ENCODE measurements around the gene WDR37. TPM values are rescaled to one million over a fixed set of nuclear protein-coding genes. Genes with fewer than 3 reads are reported as not detected.

The WDR37 gene
- total RNA-seq, 2 experiments from 2014 or later, result 17.2 to 17.9 TPM

DNA sequence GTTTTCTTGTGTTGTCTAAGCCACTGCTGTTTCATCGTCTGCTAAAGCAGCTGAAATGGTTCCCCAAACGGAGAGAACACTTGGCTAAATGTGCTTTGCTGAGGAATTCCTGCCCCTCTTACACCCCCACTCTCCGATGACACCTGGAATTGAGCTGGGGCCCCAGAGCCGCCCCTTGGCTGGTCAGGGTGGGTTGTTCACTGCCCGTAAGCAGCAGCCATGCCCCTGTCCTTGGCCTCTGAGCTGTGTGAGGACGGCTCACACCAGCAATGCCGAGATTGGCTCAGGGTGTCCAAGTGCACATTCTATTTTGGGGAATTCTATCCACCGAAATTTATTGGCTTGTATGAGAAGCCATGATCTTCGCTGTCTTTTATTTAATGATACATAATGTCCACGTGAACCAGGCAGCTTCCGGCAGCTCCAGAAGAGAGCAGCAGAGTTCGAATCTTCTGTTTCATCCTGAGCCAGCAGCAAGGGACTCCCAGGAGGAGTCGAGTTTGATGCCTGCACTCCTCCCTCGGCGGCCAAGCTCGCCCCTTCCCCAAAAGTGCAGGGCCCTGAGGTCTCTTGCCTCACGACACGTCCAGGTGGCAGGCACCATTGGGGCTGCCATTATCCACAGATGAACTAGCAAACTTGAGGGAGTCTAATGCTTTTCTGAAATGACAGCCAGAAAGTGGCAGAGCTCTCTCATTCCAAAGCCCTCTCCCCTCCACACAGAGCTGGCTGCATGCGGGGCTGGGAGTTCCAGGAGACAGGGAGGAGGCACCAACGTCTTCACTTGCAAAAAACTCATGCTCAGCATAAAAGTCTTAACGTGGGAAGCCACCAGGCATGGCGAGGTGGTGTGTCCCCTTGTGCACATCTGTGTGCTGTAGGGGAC, 114.0 kb downstream of the WDR37 start:
- DNase-seq (no peak), ATAC-seq (no peak)
- Mint-ChIP-seq H3K4me3 (no peak overlapping the region), H3K9me3 (no peaks in the 10 kb centered on the region), H3K27me3 (peaks cover 4% of the 10 kb centered on the region), H3K27ac (no peak overlapping the region), H3K36me3 (ENCODE audit: low read depth) (no peaks in the 10 kb centered on the region), H3K4me1 (ENCODE audit: low read depth) (no peaks in the 10 kb centered on the region)
- TF ChIP-seq, protein P1, sequence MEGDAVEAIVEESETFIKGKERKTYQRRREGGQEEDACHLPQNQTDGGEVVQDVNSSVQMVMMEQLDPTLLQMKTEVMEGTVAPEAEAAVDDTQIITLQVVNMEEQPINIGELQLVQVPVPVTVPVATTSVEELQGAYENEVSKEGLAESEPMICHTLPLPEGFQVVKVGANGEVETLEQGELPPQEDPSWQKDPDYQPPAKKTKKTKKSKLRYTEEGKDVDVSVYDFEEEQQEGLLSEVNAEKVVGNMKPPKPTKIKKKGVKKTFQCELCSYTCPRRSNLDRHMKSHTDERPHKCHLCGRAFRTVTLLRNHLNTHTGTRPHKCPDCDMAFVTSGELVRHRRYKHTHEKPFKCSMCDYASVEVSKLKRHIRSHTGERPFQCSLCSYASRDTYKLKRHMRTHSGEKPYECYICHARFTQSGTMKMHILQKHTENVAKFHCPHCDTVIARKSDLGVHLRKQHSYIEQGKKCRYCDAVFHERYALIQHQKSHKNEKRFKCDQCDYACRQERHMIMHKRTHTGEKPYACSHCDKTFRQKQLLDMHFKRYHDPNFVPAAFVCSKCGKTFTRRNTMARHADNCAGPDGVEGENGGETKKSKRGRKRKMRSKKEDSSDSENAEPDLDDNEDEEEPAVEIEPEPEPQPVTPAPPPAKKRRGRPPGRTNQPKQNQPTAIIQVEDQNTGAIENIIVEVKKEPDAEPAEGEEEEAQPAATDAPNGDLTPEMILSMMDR (IDR thresholded peaks at IDR 0.05), result no peak
- intact Hi-C loops (cut with micrococcal nuclease), result no loop called here
- ChIA-PET POLR2A (no interaction called here), CTCF (no interaction called here)

- Mint-ChIP-seq H3K27ac (no peak overlapping the region), H3K9me3 (no peaks in the 10 kb centered on the region), H3K4me3 (no peak overlapping the region), H3K27me3 (peaks cover 4% of the 10 kb centered on the region), H3K36me3 (ENCODE audit: low read depth) (no peaks in the 10 kb centered on the region), H3K4me1 (ENCODE audit: low read depth) (no peaks in the 10 kb centered on the region)
- intact Hi-C loops (cut with micrococcal nuclease), result no loop called here
- TF ChIP-seq, protein P1 (IDR thresholded peaks at IDR 0.05), result no peak
- ATAC-seq, result no peak
- no peak for DNase-seq
- POLR2A ChIA-PET, result no interaction called here
- CTCF ChIA-PET, result no interaction called here
Observed at GRCh38 chr10:1170867-1171180, 114.6 kb downstream of the WDR37 start.

GRCh38 chr10:1171182-1171581, 115.0 kb downstream of the WDR37 start:
- POLR2A ChIA-PET, result no interaction called here
- no peak for ATAC-seq

DNA sequence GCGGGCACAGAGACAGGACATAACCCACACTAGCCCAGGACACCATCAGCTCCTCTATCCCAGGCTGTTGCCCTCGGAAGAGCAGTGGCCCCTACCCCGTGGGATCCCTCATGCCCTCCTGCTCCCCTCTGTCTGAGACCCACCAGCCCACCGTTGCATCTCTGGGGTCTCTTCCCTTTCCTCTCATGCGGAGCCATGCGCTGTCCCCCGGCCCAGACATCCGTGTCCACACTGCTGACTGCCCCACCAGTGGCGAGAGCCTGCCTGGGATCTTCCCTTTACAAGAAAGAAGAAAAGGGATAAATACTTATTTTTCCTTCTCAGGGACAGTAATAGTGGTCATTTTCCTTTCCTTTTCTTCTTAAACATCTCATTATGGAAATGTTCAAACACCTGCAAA, 115.4 kb downstream of the WDR37 start:
- Mint-ChIP-seq H3K27me3 (peaks cover 4% of the 10 kb centered on the region), H3K4me1 (ENCODE audit: low read depth) (no peaks in the 10 kb centered on the region), H3K4me3 (no peak overlapping the region), H3K27ac (no peak overlapping the region), H3K36me3 (ENCODE audit: low read depth) (no peaks in the 10 kb centered on the region), H3K9me3 (no peaks in the 10 kb centered on the region)
- ATAC-seq (no peak), DNase-seq (no peak)
- POLR2A ChIA-PET, result no interaction called here
- CTCF ChIA-PET, result no interaction called here
- TF ChIP-seq, protein P1 (IDR thresholded peaks at IDR 0.05), result no peak
- intact Hi-C loops (cut with micrococcal nuclease), result no loop called here

More at GRCh38 chr10:1171182-1171581, 115.0 kb downstream of the WDR37 start:
- intact Hi-C loops (cut with micrococcal nuclease), result no loop called here
- Mint-ChIP-seq H3K36me3 (ENCODE audit: low read depth) (no peaks in the 10 kb centered on the region), H3K4me1 (ENCODE audit: low read depth) (no peaks in the 10 kb centered on the region), H3K27ac (no peak overlapping the region), H3K4me3 (no peak overlapping the region), H3K9me3 (no peaks in the 10 kb centered on the region), H3K27me3 (peaks cover 4% of the 10 kb centered on the region)
- CTCF ChIA-PET, result no interaction called here
- TF ChIP-seq, protein P1 (IDR thresholded peaks at IDR 0.05), result no peak
- DNase-seq, result no peak

DNA sequence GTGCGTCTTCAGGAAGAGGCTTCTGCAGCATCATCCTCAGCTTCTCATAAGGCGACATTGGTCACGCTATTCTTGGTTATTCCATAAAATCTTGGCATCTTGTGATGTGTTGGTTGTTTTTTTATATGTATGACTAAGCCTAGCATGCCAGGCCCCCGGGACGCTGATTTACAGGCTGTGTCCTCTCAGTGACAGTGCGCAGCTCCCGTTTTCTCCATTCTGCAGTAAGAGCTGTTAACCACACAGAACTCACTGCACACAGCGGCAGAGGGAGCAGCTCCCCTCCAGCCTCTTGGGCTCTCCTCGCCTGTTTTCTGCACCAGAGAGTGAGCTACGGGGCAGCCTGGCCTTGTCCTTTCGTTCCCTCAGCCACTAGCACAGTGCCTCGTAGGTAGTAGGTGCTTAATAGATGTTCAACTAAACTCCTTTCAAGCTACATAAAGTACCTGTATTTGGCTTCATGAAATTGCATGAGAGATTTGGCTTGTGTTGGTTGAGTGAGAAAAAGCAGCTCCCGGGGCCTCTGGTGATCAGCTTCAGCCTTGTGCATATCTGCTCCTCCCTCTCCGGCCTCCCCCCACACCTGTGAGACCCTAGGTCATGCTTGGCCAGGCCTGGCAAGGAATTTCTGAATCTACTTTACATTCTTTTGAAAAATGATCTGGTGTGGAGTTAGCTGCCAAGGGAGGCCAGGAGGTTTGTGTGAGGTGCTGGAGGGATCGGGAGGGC, 116.2 kb downstream of the WDR37 start:
- ChIA-PET POLR2A (no interaction called here), CTCF (no interaction called here)
- Mint-ChIP-seq H3K9me3 (no peaks in the 10 kb centered on the region), H3K27ac (no peak overlapping the region), H3K36me3 (ENCODE audit: low read depth) (no peaks in the 10 kb centered on the region), H3K27me3 (peaks cover 3% of the 10 kb centered on the region), H3K4me1 (ENCODE audit: low read depth) (no peaks in the 10 kb centered on the region), H3K4me3 (no peak overlapping the region)
- ATAC-seq (no peak), DNase-seq (no peak)
- intact Hi-C loops (cut with micrococcal nuclease), result no loop called here
- TF ChIP-seq, protein P1 (IDR thresholded peaks at IDR 0.05), result no peak
